ENCODE measurements around the gene SHMT2. TPM values are rescaled to one million over a fixed set of nuclear protein-coding genes. Genes with fewer than 3 reads are reported as not detected.

The SHMT2 gene
- 125 TPM for polyA plus RNA-seq (2013, experiment 1 of 2)
- polyA plus RNA-seq (2013, experiment 2 of 2): 133 TPM

- Histone ChIP-seq H3K9me3 (ENCODE audit: insufficient read depth, low read depth, low read length) (no peaks in the 10 kb centered on the region), H3K27me3 (ENCODE audit: insufficient read depth, low read length) (peaks cover 44% of the 10 kb centered on the region), H3K27ac (ENCODE audit: low read depth, low read length) (peak within 1 kb of the TSS; percentile 93), H3K4me3 (ENCODE audit: low read length) (peak within 1 kb of the TSS; percentile 86), H3K9ac (ENCODE audit: low read depth, low read length) (peak within 1 kb of the TSS; percentile 97), H3K36me3 (ENCODE audit: insufficient read depth, low read length) (peaks cover 40% of the 10 kb centered on the region), H3K4me1 (ENCODE audit: insufficient read depth, low read length) (peaks cover 16% of the 10 kb centered on the region)
- under 1% methylated on average over 41 of the region's 42 CpGs for WGBS
These were observed at the start of gene SHMT2 for GRCh38 chr12:57229634-57230380. Gene SHMT2, plus strand, starts transcription at chr12:57229711. Its CDS starts 68 bp downstream, at chr12:57229779.

- Histone ChIP-seq H3K27me3 (ENCODE audit: insufficient read depth, low read length) (no peaks in the 10 kb centered on the region), H3K4me1 (ENCODE audit: insufficient read depth, low read length) (0 out of 2 replicates have a peak, but pooled peaks cover 2% of the 10 kb centered on the region), H3K9ac (ENCODE audit: low read depth, low read length) (no peak overlapping the region), H3K4me3 (ENCODE audit: low read length) (no peak overlapping the region), H3K9me3 (ENCODE audit: insufficient read depth, low read depth, low read length) (no peaks in the 10 kb centered on the region), H3K27ac (ENCODE audit: low read depth, low read length) (no peak overlapping the region), H3K36me3 (ENCODE audit: insufficient read depth, low read length) (peaks cover 90% of the 10 kb centered on the region)
- whole genome bisulfite sequencing: 96% methylated on average over 20 of the region's 20 CpGs
These were observed 49.1 kb upstream of the SHMT2 start for GRCh38 chr12:57180321-57180989.

GRCh38 chr12:57181072-57181471 lies 48.4 kb upstream of the SHMT2 start:
- 91% methylated on average over 9 of the region's 9 CpGs for WGBS

GRCh38 chr12:57181561-57182155 lies 47.9 kb upstream of the SHMT2 start:
- Histone ChIP-seq H3K4me3 (ENCODE audit: low read length) (no peak overlapping the region), H3K36me3 (ENCODE audit: insufficient read depth, low read length) (peaks cover 90% of the 10 kb centered on the region), H3K27ac (ENCODE audit: low read depth, low read length) (no peak overlapping the region), H3K27me3 (ENCODE audit: insufficient read depth, low read length) (no peaks in the 10 kb centered on the region), H3K4me1 (ENCODE audit: insufficient read depth, low read length) (0 out of 2 replicates have a peak, but pooled peaks cover 2% of the 10 kb centered on the region), H3K9me3 (ENCODE audit: insufficient read depth, low read depth, low read length) (no peaks in the 10 kb centered on the region), H3K9ac (ENCODE audit: low read depth, low read length) (no peak overlapping the region)
- WGBS: 93% methylated on average over 5 of the region's 5 CpGs

More at GRCh38 chr12:57181072-57181471, 48.4 kb upstream of the SHMT2 start:
- 0 out of 2 replicates have a peak, but pooled peaks cover 2% of the 10 kb centered on the region for H3K4me1 ChIP-seq (ENCODE audit: insufficient read depth, low read length)
- H3K27me3 ChIP-seq (ENCODE audit: insufficient read depth, low read length): no peaks in the 10 kb centered on the region
- H3K27ac ChIP-seq (ENCODE audit: low read depth, low read length): no peak overlapping the region
- no peak overlapping the region for H3K4me3 ChIP-seq (ENCODE audit: low read length)
- peaks cover 90% of the 10 kb centered on the region for H3K36me3 ChIP-seq (ENCODE audit: insufficient read depth, low read length)
- H3K9ac ChIP-seq (ENCODE audit: low read depth, low read length): no peak overlapping the region
- H3K9me3 ChIP-seq (ENCODE audit: insufficient read depth, low read depth, low read length): no peaks in the 10 kb centered on the region

GRCh38 chr12:57182918-57183575 lies 46.5 kb upstream of the SHMT2 start:
- Histone ChIP-seq H3K9me3 (ENCODE audit: insufficient read depth, low read depth, low read length) (no peaks in the 10 kb centered on the region), H3K4me1 (ENCODE audit: insufficient read depth, low read length) (0 out of 2 replicates have a peak, but pooled peaks cover 2% of the 10 kb centered on the region), H3K9ac (ENCODE audit: low read depth, low read length) (no peak overlapping the region), H3K27ac (ENCODE audit: low read depth, low read length) (no peak overlapping the region), H3K4me3 (ENCODE audit: low read length) (no peak overlapping the region), H3K27me3 (ENCODE audit: insufficient read depth, low read length) (no peaks in the 10 kb centered on the region), H3K36me3 (ENCODE audit: insufficient read depth, low read length) (peaks cover 90% of the 10 kb centered on the region)
- 75% methylated on average over 13 of the region's 13 CpGs for whole genome bisulfite sequencing

- no peaks in the 10 kb centered on the region for H3K9me3 ChIP-seq (ENCODE audit: insufficient read depth, low read depth, low read length)
- peaks cover 90% of the 10 kb centered on the region for H3K36me3 ChIP-seq (ENCODE audit: insufficient read depth, low read length)
- H3K27me3 ChIP-seq (ENCODE audit: insufficient read depth, low read length): no peaks in the 10 kb centered on the region
- no peak overlapping the region for H3K27ac ChIP-seq (ENCODE audit: low read depth, low read length)
- H3K4me1 ChIP-seq (ENCODE audit: insufficient read depth, low read length): 0 out of 2 replicates have a peak, but pooled peaks cover 2% of the 10 kb centered on the region
- H3K9ac ChIP-seq (ENCODE audit: low read depth, low read length): no peak overlapping the region
- 95% methylated on average over 22 of the region's 22 CpGs for WGBS
- H3K4me3 ChIP-seq (ENCODE audit: low read length): no peak overlapping the region
These were observed 45.4 kb upstream of the SHMT2 start for GRCh38 chr12:57183939-57184725.

GRCh38 chr12:57185403-57185802 lies 44.1 kb upstream of the SHMT2 start:
- peaks cover 90% of the 10 kb centered on the region for H3K36me3 ChIP-seq (ENCODE audit: insufficient read depth, low read length)

GRCh38 chr12:57185906-57186508 lies 43.5 kb upstream of the SHMT2 start:
- no peak overlapping the region for H3K27ac ChIP-seq (ENCODE audit: low read depth, low read length)
- H3K27me3 ChIP-seq (ENCODE audit: insufficient read depth, low read length): no peaks in the 10 kb centered on the region
- peaks cover 90% of the 10 kb centered on the region for H3K36me3 ChIP-seq (ENCODE audit: insufficient read depth, low read length)
- no peak overlapping the region for H3K4me3 ChIP-seq (ENCODE audit: low read length)
- WGBS: 95% methylated on average over 12 of the region's 12 CpGs
- 0 out of 2 replicates have a peak, but pooled peaks cover 2% of the 10 kb centered on the region for H3K4me1 ChIP-seq (ENCODE audit: insufficient read depth, low read length)
- no peak overlapping the region for H3K9ac ChIP-seq (ENCODE audit: low read depth, low read length)
- H3K9me3 ChIP-seq (ENCODE audit: insufficient read depth, low read depth, low read length): no peaks in the 10 kb centered on the region

More at GRCh38 chr12:57185403-57185802, 44.1 kb upstream of the SHMT2 start:
- Histone ChIP-seq H3K4me3 (ENCODE audit: low read length) (no peak overlapping the region), H3K27ac (ENCODE audit: low read depth, low read length) (no peak overlapping the region), H3K27me3 (ENCODE audit: insufficient read depth, low read length) (no peaks in the 10 kb centered on the region), H3K9ac (ENCODE audit: low read depth, low read length) (no peak overlapping the region), H3K9me3 (ENCODE audit: insufficient read depth, low read depth, low read length) (no peaks in the 10 kb centered on the region), H3K4me1 (ENCODE audit: insufficient read depth, low read length) (0 out of 2 replicates have a peak, but pooled peaks cover 2% of the 10 kb centered on the region)
- 96% methylated on average over 25 of the region's 25 CpGs for WGBS

- Histone ChIP-seq H3K9ac (ENCODE audit: low read depth, low read length) (no peak overlapping the region), H3K27ac (ENCODE audit: low read depth, low read length) (no peak overlapping the region), H3K36me3 (ENCODE audit: insufficient read depth, low read length) (peaks cover 94% of the 10 kb centered on the region), H3K4me3 (ENCODE audit: low read length) (no peak overlapping the region), H3K9me3 (ENCODE audit: insufficient read depth, low read depth, low read length) (no peaks in the 10 kb centered on the region), H3K4me1 (ENCODE audit: insufficient read depth, low read length) (0 out of 2 replicates have a peak, but pooled peaks cover 2% of the 10 kb centered on the region), H3K27me3 (ENCODE audit: insufficient read depth, low read length) (no peaks in the 10 kb centered on the region)
- WGBS: 91% methylated on average over 21 of the region's 21 CpGs
These were observed 42.1 kb upstream of the SHMT2 start for GRCh38 chr12:57187222-57188089.

All from HUES64 (cell line).